IMR-90 (cell line): ENCODE results near the gene SP8. TPM values are rescaled to one million over a fixed set of nuclear protein-coding genes. Genes with fewer than 3 reads are reported as not detected.

Experiments used
- ATAC-seq: fragments of 200-7000 bp; cut with Tn5 transposase; 2 replicates; pipeline ENCODE4 v1.9.1; 2020; ENCODE audit warnings: low read depth, mild to moderate bottlenecking, moderate library complexity
- BruUV-seq: library from RNA; stranded (reverse); fragments of 400-500 nt; replicated peaks from 2 replicates; lab custom pipeline; 2021; lab: Mats Ljungman, UMichigan
- CTCF ChIA-PET: fragments of 300-600 bp; formaldehyde crosslinking; extraction: SDS; loops from one replicate; lab custom pipeline; 2021; ENCODE audit warnings: antibody characterized with exemption; lab: Yijun Ruan, JAX
- POLR2A ChIA-PET: fragments of 300-600 bp; sonication (Branson Sonifier 250); formaldehyde crosslinking; loops from one replicate; lab custom pipeline; 2022; ENCODE audit warnings: antibody characterized with exemption; ENCODE audit not compliant: unreplicated experiment; lab: Charles Lee
- DNase-seq: peaks from one replicate; pipeline ENCODE4 v3.0.0; 2013
- H2AFZ ChIP-seq: replicated peaks from 2 replicates; pipeline ENCODE3; 2013; ENCODE audit warnings: low read length, mild to moderate bottlenecking; ENCODE audit not compliant: poor library complexity
- H2AK5ac ChIP-seq: 2 replicates; pipeline ENCODE4 v1.6.1; 2013; ENCODE audit warnings: low read depth, low read length, inconsistent platforms
- H2AK9ac ChIP-seq: replicated peaks from 2 replicates; pipeline ENCODE3; 2013; ENCODE audit warnings: mild to moderate bottlenecking, low read depth, low read length, moderate library complexity; ENCODE audit not compliant: poor library complexity
- H2BK120ac ChIP-seq: 2 replicates; pipeline ENCODE4 v1.6.1; 2013; ENCODE audit warnings: low read depth, low read length, inconsistent platforms
- H2BK15ac ChIP-seq: 3 replicates; pipeline ENCODE4 v1.6.1; 2013; ENCODE audit warnings: low read depth, low read length, inconsistent platforms
- H2BK20ac ChIP-seq: 2 replicates; pipeline ENCODE4 v1.6.1; 2013; ENCODE audit warnings: low read depth, mild to moderate bottlenecking, inconsistent platforms, low read length, moderate library complexity
- H2BK5ac ChIP-seq: 2 replicates; pipeline ENCODE4 v1.6.1; 2013; ENCODE audit warnings: mild to moderate bottlenecking, low read depth, low read length, inconsistent platforms; ENCODE audit not compliant: poor library complexity, severe bottlenecking
- H3K14ac ChIP-seq: replicated peaks from 2 replicates; pipeline ENCODE4 v1.6.1; 2013; ENCODE audit warnings: low read depth, low read length, inconsistent platforms
- H3K18ac ChIP-seq: 2 replicates; pipeline ENCODE4 v1.6.1; 2013; ENCODE audit warnings: low read depth, low read length, control low read depth
- H3K23ac ChIP-seq: 2 replicates; pipeline ENCODE4 v1.6.1; 2013; ENCODE audit warnings: low read depth, low read length, inconsistent platforms
- H3K27ac ChIP-seq: 2 replicates; pipeline ENCODE4 v1.5.1; 2013; ENCODE audit warnings: mild to moderate bottlenecking, control low read depth, low read length; ENCODE audit not compliant: insufficient read depth
- H3K27me3 ChIP-seq: 2 replicates; pipeline ENCODE4 v1.6.1; 2013; ENCODE audit warnings: low read length; ENCODE audit not compliant: control insufficient read depth, insufficient read depth
- H3K36me3 ChIP-seq: 2 replicates; pipeline ENCODE4 v1.6.1; 2013; ENCODE audit warnings: low read length, mixed read lengths; ENCODE audit not compliant: control insufficient read depth, insufficient read depth
- H3K4ac ChIP-seq: 2 replicates; pipeline ENCODE4 v1.6.1; 2013; ENCODE audit warnings: low read depth, low read length, inconsistent platforms
- H3K4me1 ChIP-seq: 2 replicates; pipeline ENCODE4 v1.6.1; 2013; ENCODE audit warnings: low read length, mixed read lengths; ENCODE audit not compliant: control insufficient read depth, insufficient read depth
- H3K4me2 ChIP-seq: 2 replicates; pipeline ENCODE4 v1.6.1; 2013; ENCODE audit warnings: low read depth, mild to moderate bottlenecking, control low read depth, low read length, moderate library complexity
- H3K4me3 ChIP-seq: 2 replicates; pipeline ENCODE4 v1.5.1; 2013; ENCODE audit warnings: low read depth, mild to moderate bottlenecking, control low read depth, low read length, moderate library complexity; ENCODE audit not compliant: insufficient read depth
- H3K56ac ChIP-seq: 2 replicates; pipeline ENCODE4 v1.6.1; 2013; ENCODE audit warnings: low read length, inconsistent platforms; ENCODE audit not compliant: insufficient read depth; ENCODE audit errors: extremely low read depth
- H3K79me1 ChIP-seq, 2 experiments: 2 replicates each; pipeline ENCODE4 v1.6.1; 2013; ENCODE audit warnings: low read length in 2 of 2, inconsistent platforms in 1 of 2, low read depth in 1 of 2
- H3K9ac ChIP-seq: 2 replicates; pipeline ENCODE4 v1.6.1; 2013; ENCODE audit warnings: low read depth, low read length, control low read depth
- H3K9me1 ChIP-seq: 2 replicates; pipeline ENCODE4 v1.6.1; 2013; ENCODE audit warnings: low read length, inconsistent platforms; ENCODE audit not compliant: insufficient read depth
- H3K9me3 ChIP-seq: 2 replicates; pipeline ENCODE4 v1.6.1; 2013; ENCODE audit warnings: low read length; ENCODE audit not compliant: control insufficient read depth, insufficient read depth
- H4K20me1 ChIP-seq: 2 replicates; pipeline ENCODE4 v1.6.1; 2013; ENCODE audit warnings: low read length, inconsistent platforms; ENCODE audit not compliant: insufficient read depth
- H4K5ac ChIP-seq: 2 replicates; pipeline ENCODE4 v1.6.1; 2013; ENCODE audit warnings: mild to moderate bottlenecking, low read depth, low read length, control low read depth
- H4K8ac ChIP-seq, 2 experiments: 2 replicates each; pipeline ENCODE4 v1.6.1; 2013; ENCODE audit warnings: low read depth in 2 of 2, low read length in 2 of 2, control low read depth in 1 of 2, inconsistent platforms in 1 of 2
- H4K91ac ChIP-seq: 2 replicates; pipeline ENCODE4 v1.6.1; 2013; ENCODE audit warnings: low read depth, low read length, inconsistent platforms; ENCODE audit not compliant: insufficient read depth
- BHLHE40 ChIP-seq: fragments of 150-350 bp; IDR thresholded peaks from 2 replicates; pipeline ENCODE4 v1.6.1; 2016; ENCODE audit warnings: mild to moderate bottlenecking, low read depth, low read length
- FOS ChIP-seq: fragments of 150-350 bp; IDR thresholded peaks from 2 replicates; pipeline ENCODE4 v1.6.1; 2016; ENCODE audit warnings: low read depth, low read length
- POLR2A ChIP-seq: IDR thresholded peaks from 2 replicates; pipeline ENCODE4 v1.6.1; 2012; ENCODE audit warnings: mild to moderate bottlenecking, low read depth, low read length
- WGBS, 2 experiments: methylation state at CpG; one replicate each; pipeline versions ENCODE4 v1.1.5 to v1.1.7; 2013; ENCODE audit warnings: missing lambda C conversion rate in 2 of 2; ENCODE audit not compliant: insufficient read length in 1 of 2; ENCODE audit errors: extremely low coverage in 2 of 2; 5-methylcytosine and 5-hydroxymethylcytosine counted together
- dilution Hi-C: fragments of 300-500 bp; cut with HindIII; formaldehyde crosslinking; loops from one replicate; pipeline ENCODE4 v1.14.3; 2018; ENCODE audit warnings: low sequenced_read_pairs; ENCODE audit not compliant: unreplicated experiment
- in situ Hi-C: fragments of 300-500 bp; cut with MboI; formaldehyde crosslinking; loops from 3 replicates; pipeline ENCODE4 v1.14.3; 2019; ENCODE audit warnings: low sequenced_read_pairs, inconsistent platforms, mixed read lengths
- intact Hi-C: fragments of 100-400 bp; cut with micrococcal nuclease; formaldehyde crosslinking; loops from 2 replicates; pipeline ENCODE4 v1.10.0; 2022
- polyA plus RNA-seq, 3 experiments: library from polyadenylated mRNA; depleted of rRNA; stranded (reverse); fragments of >200 nt; gene quantifications; 2 replicates each; pipeline ENCODE4 v1.2.3, GENCODE V29; 2012; ENCODE audit warnings: low replicate concordance in 1 of 3
- total RNA-seq: library from RNA; depleted of rRNA; stranded (reverse); fragments of >200 nt; gene quantifications from 2 replicates; pipeline ENCODE4 v1.2.3, GENCODE V29; 2012
- TF ChIP-seq, protein P1 (sequence below): fragments of 150-350 bp; IDR thresholded peaks from 2 replicates; pipeline ENCODE4 v1.6.1; 2016; ENCODE audit warnings: low read depth, mild to moderate bottlenecking, low read length, moderate library complexity, borderline replicate concordance

SP8 gene
- total and polyA plus RNA-seq, 2 of the 4 experiments (the other 2 are of a cell fraction) = not detected

DNA sequence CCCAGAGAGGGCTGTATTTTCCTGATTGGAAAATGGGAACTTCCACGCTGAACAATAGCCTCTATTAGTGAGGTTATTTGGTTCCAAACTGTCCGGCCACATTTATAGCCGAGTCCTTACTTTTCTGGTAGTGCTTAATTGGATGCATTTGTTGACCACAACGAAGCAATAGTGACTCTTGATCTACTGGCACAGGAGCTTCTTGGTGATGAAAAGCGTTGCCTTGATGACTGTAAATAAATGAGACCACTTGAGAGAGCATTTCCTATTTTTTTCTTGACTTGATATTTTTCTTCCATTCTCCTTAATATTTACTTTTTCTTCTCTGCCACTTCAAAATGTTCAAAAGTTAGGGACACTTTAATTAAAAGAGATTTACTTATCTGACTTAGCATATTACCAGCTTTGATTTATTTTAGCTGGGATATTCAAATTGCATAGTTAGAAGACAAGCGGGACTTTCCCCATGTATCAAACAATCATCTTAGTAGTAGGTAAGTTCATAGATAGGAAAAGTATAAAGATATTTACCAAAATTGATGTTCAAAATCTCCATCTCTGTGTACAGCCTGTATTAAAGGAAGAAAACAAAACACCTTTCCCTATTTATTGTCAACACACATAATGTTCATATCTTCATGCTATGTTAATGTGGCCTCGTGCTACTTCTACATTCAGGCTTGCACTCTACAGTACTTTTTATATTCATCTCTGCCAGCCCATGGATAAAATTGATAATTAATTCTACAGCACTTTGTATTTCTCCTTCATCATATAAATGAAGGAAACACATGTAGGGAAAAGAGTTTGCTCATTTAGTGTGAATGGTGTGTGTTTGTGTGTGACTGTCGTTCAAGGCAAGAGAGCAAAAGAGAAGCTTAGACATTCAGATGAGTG is 5.1 kb upstream of the SP8 start:
- Histone ChIP-seq H3K36me3 (no peaks in the 10 kb centered on the region), H3K23ac (no peak overlapping the region), H2BK15ac (no peak overlapping the region), H3K56ac (no peak overlapping the region), H3K27me3 (peaks cover 62% of the 10 kb centered on the region), H2AK5ac (no peak overlapping the region), H3K9ac (no peak overlapping the region), H3K4me2 (no peak overlapping the region), H4K5ac (no peak overlapping the region), H3K14ac (no peak overlapping the region), H2BK5ac (no peak overlapping the region), H3K9me1 (no peaks in the 10 kb centered on the region), H4K8ac (no peak overlapping the region), H2AK9ac (no peak overlapping the region), H3K18ac (no peak overlapping the region), H4K91ac (no peak overlapping the region), H3K79me1 (no peaks in the 10 kb centered on the region), H3K4me3 (no peak overlapping the region), H2BK120ac (no peak overlapping the region), H2BK20ac (no peak overlapping the region), H3K9me3 (0 out of 2 replicates have a peak, but pooled peaks cover 3% of the 10 kb centered on the region), H3K4me1 (peaks cover 3% of the 10 kb centered on the region; the same call in 1 of the 2 replicates), H4K20me1 (no peaks in the 10 kb centered on the region), H3K4ac (no peak overlapping the region), H3K27ac (no peak overlapping the region), H2AFZ (no peak overlapping the region)
- ATAC-seq (no peak), DNase-seq (no peak)
- ChIA-PET CTCF (no interaction called here), POLR2A (no interaction called here)
- in situ Hi-C loops = no loop called here
- no CpG with 5 or more reads among the region's 8 CpGs for WGBS, 2 experiments
- intact Hi-C loops = no loop called here
- BruUV-seq = no TSS peak
- dilution Hi-C loops = no loop called here
- TF ChIP-seq BHLHE40 = no peak
- TF ChIP-seq POLR2A = no peak
- TF ChIP-seq FOS = no peak
- TF ChIP-seq, protein P1, sequence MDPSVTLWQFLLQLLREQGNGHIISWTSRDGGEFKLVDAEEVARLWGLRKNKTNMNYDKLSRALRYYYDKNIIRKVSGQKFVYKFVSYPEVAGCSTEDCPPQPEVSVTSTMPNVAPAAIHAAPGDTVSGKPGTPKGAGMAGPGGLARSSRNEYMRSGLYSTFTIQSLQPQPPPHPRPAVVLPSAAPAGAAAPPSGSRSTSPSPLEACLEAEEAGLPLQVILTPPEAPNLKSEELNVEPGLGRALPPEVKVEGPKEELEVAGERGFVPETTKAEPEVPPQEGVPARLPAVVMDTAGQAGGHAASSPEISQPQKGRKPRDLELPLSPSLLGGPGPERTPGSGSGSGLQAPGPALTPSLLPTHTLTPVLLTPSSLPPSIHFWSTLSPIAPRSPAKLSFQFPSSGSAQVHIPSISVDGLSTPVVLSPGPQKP = no peak
